IMR-90 (cell line): ENCODE data around the gene HES6.

Source experiments
- CTCF ChIP-seq: conservative IDR thresholded peaks from 2 replicates; pipeline ENCODE4 v1.5.1; 2012; ENCODE audit warnings: mild to moderate bottlenecking, low read depth, low read length, improper control_type of control experiment
- MAFK ChIP-seq: IDR thresholded peaks from 2 replicates; pipeline ENCODE4 v1.6.1; 2012; ENCODE audit warnings: low read depth, low read length, improper control_type of control experiment
- MXI1 ChIP-seq: IDR thresholded peaks from 2 replicates; pipeline ENCODE4 v1.6.1; 2012; ENCODE audit warnings: low read depth, mild to moderate bottlenecking, low read length, moderate library complexity, borderline replicate concordance
- POLR2A ChIP-seq: IDR thresholded peaks from 2 replicates; pipeline ENCODE4 v1.6.1; 2012; ENCODE audit warnings: mild to moderate bottlenecking, low read depth, low read length
- RAD21 ChIP-seq: IDR thresholded peaks from 2 replicates; pipeline ENCODE4 v1.6.1; 2012; ENCODE audit warnings: low read length, improper control_type of control experiment
- RFX5 ChIP-seq: IDR thresholded peaks from 2 replicates; pipeline ENCODE4 v1.8.0; 2012; ENCODE audit warnings: low read depth, mild to moderate bottlenecking, low read length, moderate library complexity
- SMC3 ChIP-seq: fragments of 150-350 bp; IDR thresholded peaks from 2 replicates; pipeline ENCODE4 v1.6.1; 2016; ENCODE audit warnings: low read depth, mild to moderate bottlenecking, antibody characterized with exemption, low read length, moderate library complexity
- USF2 ChIP-seq: fragments of 150-350 bp; IDR thresholded peaks from 2 replicates; pipeline ENCODE4 v1.6.1; 2017; ENCODE audit warnings: mild to moderate bottlenecking, antibody characterized with exemption, low read length, low read depth

GRCh38 chr2:238264072-238264460, 24.2 kb upstream of the HES6 start:
- TF ChIP-seq CTCF (no peak), USF2 (no peak), MAFK (no peak), POLR2A (no peak), RFX5 (no peak), SMC3 (no peak), MXI1 (no peak), RAD21 (no peak)
